HepG2 (cell line): ENCODE measurements around the gene TUBA4A. TPM values are rescaled to one million over a fixed set of nuclear protein-coding genes. Genes with fewer than 3 reads are reported as not detected.

Experiments
- CHCHD3 ChIP-seq: sonication (generic); formaldehyde crosslinking; IDR thresholded peaks from 2 replicates; pipeline ENCODE4 v1.8.0; 2022; ENCODE audit warnings: mild to moderate bottlenecking, missing genetic modification reagents, moderate library complexity
- DMAP1 ChIP-seq: IDR thresholded peaks from 2 replicates; pipeline ENCODE4 v1.6.1; 2016
- NFKB2 ChIP-seq: sonication (generic); formaldehyde crosslinking; IDR thresholded peaks from 2 replicates; pipeline ENCODE4 v1.4.0; 2020; ENCODE audit warnings: missing genetic modification reagents, borderline replicate concordance
- NR2F6 ChIP-seq, 2 experiments: IDR thresholded peaks; 2 replicates each; pipeline ENCODE4 v1.6.1; 2016; ENCODE audit warnings: antibody characterized with exemption in 1 of 2, mild to moderate bottlenecking in 1 of 2
- PRMT3 ChIP-seq: sonication (generic); formaldehyde crosslinking; IDR thresholded peaks from 2 replicates; pipeline ENCODE4 v1.8.1; 2022; ENCODE audit warnings: low read depth, mild to moderate bottlenecking, moderate library complexity, missing genetic modification reagents, borderline replicate concordance
- SETDB1 ChIP-seq: sonication (generic); formaldehyde crosslinking; IDR thresholded peaks from 2 replicates; pipeline ENCODE4 v1.5.1; 2020; ENCODE audit warnings: missing genetic modification reagents, mild to moderate bottlenecking, borderline replicate concordance
- YY1 ChIP-seq: IDR thresholded peaks from 2 replicates; pipeline ENCODE4 v1.6.1; 2011; ENCODE audit warnings: low read length, low read depth, moderate library complexity, mild to moderate bottlenecking; ENCODE audit not compliant: insufficient read depth, insufficient replicate concordance
- ZKSCAN8 ChIP-seq: IDR thresholded peaks from 2 replicates; pipeline ENCODE4 v1.6.1; 2016; ENCODE audit warnings: borderline replicate concordance, missing genetic modification reagents, missing compliant biosample characterization
- ZNF136 ChIP-seq: sonication (generic); formaldehyde crosslinking; IDR thresholded peaks from 2 replicates; pipeline ENCODE4 v1.8.1; 2022; ENCODE audit warnings: low read depth, mild to moderate bottlenecking, moderate library complexity, missing genetic modification reagents
- ZNF256 ChIP-seq: sonication (generic); formaldehyde crosslinking; conservative IDR thresholded peaks from 2 replicates; pipeline ENCODE4 v1.4.0; 2020; ENCODE audit warnings: missing genetic modification reagents
- ZNF3 ChIP-seq: IDR thresholded peaks from 2 replicates; pipeline ENCODE4 v1.7.0; 2017; ENCODE audit warnings: inconsistent platforms
- ZNF333 ChIP-seq: sonication (generic); formaldehyde crosslinking; IDR thresholded peaks from 2 replicates; pipeline ENCODE4 v1.4.0; 2020; ENCODE audit warnings: mild to moderate bottlenecking, missing genetic modification reagents, borderline replicate concordance
- ZNF550 ChIP-seq: sonication (generic); formaldehyde crosslinking; IDR thresholded peaks from 2 replicates; pipeline ENCODE4 v1.4.0; 2020; ENCODE audit warnings: mild to moderate bottlenecking, missing genetic modification reagents, borderline replicate concordance
- ZNF562 ChIP-seq: sonication (generic); formaldehyde crosslinking; IDR thresholded peaks from 2 replicates; pipeline ENCODE4 v1.8.0; 2022; ENCODE audit warnings: missing genetic modification reagents, borderline replicate concordance
- ZNF7 ChIP-seq: IDR thresholded peaks from 2 replicates; pipeline ENCODE4 v1.6.1; 2016; ENCODE audit warnings: missing biosample characterization, missing genetic modification reagents
- ZNF737 ChIP-seq: sonication (generic); formaldehyde crosslinking; IDR thresholded peaks from 2 replicates; pipeline ENCODE4 v1.5.0; 2020; ENCODE audit warnings: missing genetic modification reagents, mild to moderate bottlenecking, borderline replicate concordance
- ZNF777 ChIP-seq: sonication (generic); formaldehyde crosslinking; IDR thresholded peaks from 2 replicates; pipeline ENCODE4 v1.4.0; 2020; ENCODE audit warnings: missing genetic modification reagents
- ZSCAN25 ChIP-seq: sonication (generic); formaldehyde crosslinking; IDR thresholded peaks from 2 replicates; pipeline ENCODE4 v1.8.0; 2022; ENCODE audit warnings: mild to moderate bottlenecking, missing genetic modification reagents
- polyA plus RNA-seq, 8 experiments: library from polyadenylated mRNA; depleted of rRNA in 3 of 8; stranded (reverse) in 7 of 8; unstranded in 1 of 8; fragments of >200 nt; fragmentation: Illumina TruSeq in 4 of 8; extraction: Trizol in 4 of 8; gene quantifications; 2 replicates each; pipeline versions ENCODE4 v1.2.1 to v1.2.3, GENCODE V29; 2011 to 2016; ENCODE audit warnings: low read depth in 4 of 8, missing spikeins in 1 of 8, mixed read lengths in 1 of 8; ENCODE audit not compliant: insufficient read depth in 1 of 8
- total RNA-seq, 5 experiments: library from RNA; depleted of rRNA; stranded (reverse); fragments of >200 nt; fragmentation: Illumina TruSeq; extraction: Trizol; gene quantifications; 2 replicates each; pipeline ENCODE4 v1.2.3, GENCODE V29; 2016; ENCODE audit warnings: low read depth in 1 of 5
- TF ChIP-seq, protein P1 (sequence below): sonication (generic); formaldehyde crosslinking; conservative IDR thresholded peaks from 2 replicates; pipeline ENCODE4 v1.4.0; 2020; ENCODE audit warnings: missing genetic modification reagents
- TF ChIP-seq, protein P2 (sequence below): sonication (generic); formaldehyde crosslinking; IDR thresholded peaks from 2 replicates; pipeline ENCODE4 v1.8.0; 2022; ENCODE audit warnings: mild to moderate bottlenecking, missing genetic modification reagents, moderate library complexity
- TF ChIP-seq, protein P3 (sequence below): sonication (generic); formaldehyde crosslinking; IDR thresholded peaks from 2 replicates; pipeline ENCODE4 v1.5.0; 2020; ENCODE audit warnings: missing genetic modification reagents
- TF ChIP-seq, protein P4 (sequence below): sonication (generic); formaldehyde crosslinking; IDR thresholded peaks from 2 replicates; pipeline ENCODE4 v1.4.0; 2020; ENCODE audit warnings: missing genetic modification reagents

TUBA4A gene
- total and polyA plus RNA-seq, 2 of the 13 experiments (the other 11 are each of a cell fraction or from before 2014, with no cell fraction given), result 1.3 to 12.7 TPM

DNA sequence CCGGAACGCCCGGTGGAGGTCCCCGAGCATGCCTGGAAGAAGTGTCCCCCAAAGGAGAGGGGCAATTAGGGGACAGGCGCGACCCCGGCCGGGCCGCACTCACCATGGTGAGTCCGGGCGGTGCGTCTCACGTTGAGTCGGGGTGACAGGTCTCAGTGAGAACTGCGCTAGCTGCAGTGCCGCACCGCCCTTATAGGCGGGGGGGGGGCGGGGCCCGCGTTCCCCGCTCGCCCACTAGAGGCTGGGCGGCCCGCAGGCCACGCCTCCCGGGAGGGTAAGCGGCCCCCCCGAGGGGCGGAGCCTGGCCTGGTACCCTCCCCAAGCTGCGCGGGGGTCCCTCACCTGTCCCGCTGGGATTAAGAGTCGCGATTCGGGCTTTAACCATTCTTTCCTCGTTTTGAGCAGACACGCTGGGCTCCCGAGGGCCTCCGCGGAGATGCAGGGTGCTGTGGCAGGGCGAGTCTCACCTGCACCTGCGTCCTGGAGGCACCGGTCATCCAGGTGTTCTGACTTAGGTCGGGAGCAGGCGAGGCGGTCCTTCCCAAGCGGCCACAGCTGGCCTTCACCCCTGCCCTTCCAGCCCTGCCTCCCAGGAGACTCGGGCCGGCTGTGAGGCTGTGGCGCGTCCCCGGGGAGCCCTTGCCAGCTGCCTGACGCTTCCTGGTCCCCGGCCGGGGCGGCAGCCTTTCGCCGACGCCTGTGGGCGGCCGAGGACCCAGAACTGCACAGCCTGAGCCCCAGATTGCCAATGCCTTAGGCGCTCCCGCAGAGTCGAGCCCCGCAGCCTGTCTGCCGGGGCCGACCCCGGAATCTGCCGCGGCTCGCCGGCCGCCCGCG lies at the start of gene TUBA4A (continued):
- no peak for TF ChIP-seq ZNF562 (CRISPR knock-in tag)
- TF ChIP-seq ZNF550 (CRISPR knock-in tag), result no peak
- TF ChIP-seq, protein P1, sequence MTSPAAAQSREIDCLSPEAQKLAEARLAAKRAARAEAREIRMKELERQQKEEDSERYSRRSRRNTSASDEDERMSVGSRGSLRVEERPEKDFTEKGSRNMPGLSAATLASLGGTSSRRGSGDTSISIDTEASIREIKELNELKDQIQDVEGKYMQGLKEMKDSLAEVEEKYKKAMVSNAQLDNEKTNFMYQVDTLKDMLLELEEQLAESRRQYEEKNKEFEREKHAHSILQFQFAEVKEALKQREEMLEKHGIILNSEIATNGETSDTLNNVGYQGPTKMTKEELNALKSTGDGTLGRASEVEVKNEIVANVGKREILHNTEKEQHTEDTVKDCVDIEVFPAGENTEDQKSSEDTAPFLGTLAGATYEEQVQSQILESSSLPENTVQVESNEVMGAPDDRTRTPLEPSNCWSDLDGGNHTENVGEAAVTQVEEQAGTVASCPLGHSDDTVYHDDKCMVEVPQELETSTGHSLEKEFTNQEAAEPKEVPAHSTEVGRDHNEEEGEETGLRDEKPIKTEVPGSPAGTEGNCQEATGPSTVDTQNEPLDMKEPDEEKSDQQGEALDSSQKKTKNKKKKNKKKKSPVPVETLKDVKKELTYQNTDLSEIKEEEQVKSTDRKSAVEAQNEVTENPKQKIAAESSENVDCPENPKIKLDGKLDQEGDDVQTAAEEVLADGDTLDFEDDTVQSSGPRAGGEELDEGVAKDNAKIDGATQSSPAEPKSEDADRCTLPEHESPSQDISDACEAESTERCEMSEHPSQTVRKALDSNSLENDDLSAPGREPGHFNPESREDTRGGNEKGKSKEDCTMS (CRISPR knock-in tag), result no peak
- TF ChIP-seq NR2F6 (IDR thresholded peaks at IDR 0.05), result no peak
- 0 out of 2 replicates have a peak, but pooled peaks have one; percentile 23 for TF ChIP-seq NR2F6 (CRISPR knock-in tag; IDR thresholded peaks at IDR 0.05)
- TF ChIP-seq ZNF333 (CRISPR knock-in tag), result peak; percentile 11; the same call in 1 of the 2 replicates
- TF ChIP-seq, protein P2, sequence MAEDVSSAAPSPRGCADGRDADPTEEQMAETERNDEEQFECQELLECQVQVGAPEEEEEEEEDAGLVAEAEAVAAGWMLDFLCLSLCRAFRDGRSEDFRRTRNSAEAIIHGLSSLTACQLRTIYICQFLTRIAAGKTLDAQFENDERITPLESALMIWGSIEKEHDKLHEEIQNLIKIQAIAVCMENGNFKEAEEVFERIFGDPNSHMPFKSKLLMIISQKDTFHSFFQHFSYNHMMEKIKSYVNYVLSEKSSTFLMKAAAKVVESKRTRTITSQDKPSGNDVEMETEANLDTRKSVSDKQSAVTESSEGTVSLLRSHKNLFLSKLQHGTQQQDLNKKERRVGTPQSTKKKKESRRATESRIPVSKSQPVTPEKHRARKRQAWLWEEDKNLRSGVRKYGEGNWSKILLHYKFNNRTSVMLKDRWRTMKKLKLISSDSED (CRISPR knock-in tag), result no peak
- TF ChIP-seq ZNF3, result no peak
- peak; percentile 54 for TF ChIP-seq YY1
- TF ChIP-seq ZNF7, result no peak
- TF ChIP-seq, protein P3, sequence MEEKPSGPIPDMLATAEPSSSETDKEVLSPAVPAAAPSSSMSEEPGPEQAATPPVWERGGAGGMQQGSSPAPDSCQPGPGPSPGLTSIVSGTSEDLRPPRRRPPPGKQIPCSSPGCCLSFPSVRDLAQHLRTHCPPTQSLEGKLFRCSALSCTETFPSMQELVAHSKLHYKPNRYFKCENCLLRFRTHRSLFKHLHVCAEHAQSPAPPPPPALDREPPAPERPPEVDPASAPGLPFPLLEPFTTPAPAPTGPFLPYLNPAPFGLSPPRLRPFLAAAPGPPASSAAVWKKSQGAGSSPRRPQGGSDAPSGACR, result peak; percentile 53; the same call in 1 of the 2 replicates
- TF ChIP-seq CHCHD3 (CRISPR knock-in tag), result peak; percentile 53; the same call in 1 of the 2 replicates
- TF ChIP-seq ZNF737 (CRISPR knock-in tag), result no peak
- TF ChIP-seq, protein P4, sequence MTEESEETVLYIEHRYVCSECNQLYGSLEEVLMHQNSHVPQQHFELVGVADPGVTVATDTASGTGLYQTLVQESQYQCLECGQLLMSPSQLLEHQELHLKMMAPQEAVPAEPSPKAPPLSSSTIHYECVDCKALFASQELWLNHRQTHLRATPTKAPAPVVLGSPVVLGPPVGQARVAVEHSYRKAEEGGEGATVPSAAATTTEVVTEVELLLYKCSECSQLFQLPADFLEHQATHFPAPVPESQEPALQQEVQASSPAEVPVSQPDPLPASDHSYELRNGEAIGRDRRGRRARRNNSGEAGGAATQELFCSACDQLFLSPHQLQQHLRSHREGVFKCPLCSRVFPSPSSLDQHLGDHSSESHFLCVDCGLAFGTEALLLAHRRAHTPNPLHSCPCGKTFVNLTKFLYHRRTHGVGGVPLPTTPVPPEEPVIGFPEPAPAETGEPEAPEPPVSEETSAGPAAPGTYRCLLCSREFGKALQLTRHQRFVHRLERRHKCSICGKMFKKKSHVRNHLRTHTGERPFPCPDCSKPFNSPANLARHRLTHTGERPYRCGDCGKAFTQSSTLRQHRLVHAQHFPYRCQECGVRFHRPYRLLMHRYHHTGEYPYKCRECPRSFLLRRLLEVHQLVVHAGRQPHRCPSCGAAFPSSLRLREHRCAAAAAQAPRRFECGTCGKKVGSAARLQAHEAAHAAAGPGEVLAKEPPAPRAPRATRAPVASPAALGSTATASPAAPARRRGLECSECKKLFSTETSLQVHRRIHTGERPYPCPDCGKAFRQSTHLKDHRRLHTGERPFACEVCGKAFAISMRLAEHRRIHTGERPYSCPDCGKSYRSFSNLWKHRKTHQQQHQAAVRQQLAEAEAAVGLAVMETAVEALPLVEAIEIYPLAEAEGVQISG, result peak; percentile 46
- no peak for TF ChIP-seq SETDB1 (CRISPR knock-in tag)
- TF ChIP-seq NFKB2 (CRISPR knock-in tag), result peak; percentile 20; the same call in 1 of the 2 replicates
- TF ChIP-seq ZKSCAN8, result 0 out of 2 replicates have a peak, but pooled peaks have one; percentile 29
- TF ChIP-seq ZSCAN25 (CRISPR knock-in tag), result peak; percentile 83
- no peak for TF ChIP-seq PRMT3
- TF ChIP-seq DMAP1 (CRISPR knock-in tag), result 0 out of 2 replicates have a peak, but pooled peaks have one; percentile 42
- TF ChIP-seq ZNF136, result 0 out of 2 replicates have a peak, but pooled peaks have one; percentile 45
- TF ChIP-seq ZNF777 (CRISPR knock-in tag), result peak; percentile 54; the same call in 1 of the 2 replicates
- no peak for TF ChIP-seq ZNF256 (CRISPR knock-in tag)
